HG03520 (cell line): Measurements from ENCODE around the gene PDGFC.
"Not testable (repeated sequence)": the region's sequence is repeated elsewhere in the genome, so short reads cannot be mapped to it uniquely, and the experiment has no call there.

Source experiments
- ATAC-seq: cut with Tn5 transposase; IDR thresholded peaks from one replicate; pipeline ENCODE4 v1.9.1; 2021; ENCODE audit warnings: mild to moderate bottlenecking, moderate library complexity; ENCODE audit not compliant: unreplicated experiment

The PDGFC gene

GRCh38 chr4:156913234-156913633 is 58.4 kb downstream of the PDGFC start:
- no peak for ATAC-seq

- ATAC-seq: no peak
Measured at GRCh38 chr4:156909010-156909409, 62.6 kb downstream of the PDGFC start.

- ATAC-seq: no peak
Measured at GRCh38 chr4:156906325-156906724, 65.3 kb downstream of the PDGFC start.

GRCh38 chr4:156901871-156902270 is 69.7 kb downstream of the PDGFC start:
- ATAC-seq: no peak

DNA sequence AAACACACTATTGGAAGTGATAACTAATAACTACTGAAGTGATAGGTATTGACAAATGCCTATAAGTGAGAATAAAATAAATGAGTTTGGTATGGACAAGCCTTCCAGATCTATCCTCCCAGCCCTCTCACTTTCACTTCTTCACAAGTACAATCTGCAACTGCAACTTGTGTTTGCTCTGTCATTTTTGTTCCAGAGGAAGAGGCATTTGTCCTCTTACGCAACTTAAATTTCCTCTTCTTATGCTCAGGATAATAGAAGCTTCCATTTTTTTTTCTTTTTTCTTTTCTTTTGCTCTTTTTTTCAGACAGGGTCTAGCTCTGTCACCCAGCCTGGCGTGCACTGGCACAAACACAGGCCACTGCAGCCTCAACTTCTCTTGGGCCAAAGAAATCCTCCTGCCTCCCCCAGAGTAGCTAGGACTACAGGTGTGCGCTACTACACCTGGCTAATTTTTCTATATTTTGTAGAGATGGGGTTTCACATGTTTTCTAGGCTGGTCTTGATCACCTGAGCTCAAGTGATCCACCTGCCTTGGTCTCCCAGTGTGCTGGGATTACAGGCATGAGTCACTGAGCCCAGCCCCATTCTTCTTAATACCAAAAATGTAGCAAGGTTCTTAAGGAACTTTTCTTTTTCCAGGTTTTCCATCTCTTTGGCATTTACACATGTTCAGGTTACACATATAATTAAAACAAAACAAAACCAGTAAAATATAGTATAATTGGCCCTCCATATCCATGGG is 73.1 kb downstream of the PDGFC start:
- no peak for ATAC-seq

DNA sequence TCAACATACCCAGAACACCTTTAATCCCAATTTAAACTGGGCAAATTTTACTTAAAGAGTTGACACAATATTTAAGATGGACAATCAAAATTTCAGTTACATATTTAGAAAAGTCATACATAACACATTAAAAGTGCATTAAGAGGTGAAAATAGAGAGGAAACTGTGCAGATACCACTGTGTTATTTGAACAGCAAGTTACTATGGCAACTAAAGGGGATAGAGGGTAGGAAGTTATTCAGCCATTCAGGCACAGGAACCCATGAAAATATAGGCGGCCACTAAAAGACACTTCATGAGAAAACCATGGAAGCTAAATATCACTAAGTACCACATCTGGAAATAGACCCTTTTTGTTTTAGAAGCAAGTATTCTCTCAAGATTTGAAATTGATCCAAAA is 75.1 kb downstream of the PDGFC start:
- no peak for ATAC-seq

GRCh38 chr4:156894234-156894633 is 77.4 kb downstream of the PDGFC start:
- ATAC-seq: no peak

GRCh38 chr4:156892805-156893204 is 78.8 kb downstream of the PDGFC start:
- ATAC-seq: no peak

GRCh38 chr4:156889616-156890594 is 81.7 kb downstream of the PDGFC start:
- ATAC-seq: no peak

- ATAC-seq: no peak
Measured at GRCh38 chr4:156888762-156889161, 82.8 kb downstream of the PDGFC start.

- no peak for ATAC-seq
Measured at GRCh38 chr4:156886481-156886880, 85.1 kb downstream of the PDGFC start.

DNA sequence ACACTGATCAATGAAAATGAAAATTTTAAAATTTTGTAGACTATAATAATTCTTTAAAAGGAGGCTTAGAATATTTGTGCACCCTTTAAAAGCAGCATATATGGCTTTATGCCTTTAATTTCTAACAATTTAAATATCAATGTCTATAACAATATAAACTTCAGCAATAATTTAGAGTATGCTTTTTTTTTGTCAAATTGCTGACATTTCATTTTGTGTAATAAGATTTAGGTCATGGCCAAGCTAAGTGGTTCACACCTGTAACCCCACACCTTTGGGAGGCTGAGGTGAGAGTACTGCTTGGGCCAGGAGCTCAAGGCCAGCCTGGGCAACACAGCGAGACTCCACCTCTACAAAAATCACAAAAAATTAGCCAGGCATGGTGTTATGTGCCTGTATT is 86.2 kb downstream of the PDGFC start:
- ATAC-seq: no peak

- ATAC-seq: no peak
Measured at GRCh38 chr4:156884183-156884582, 87.4 kb downstream of the PDGFC start.

DNA sequence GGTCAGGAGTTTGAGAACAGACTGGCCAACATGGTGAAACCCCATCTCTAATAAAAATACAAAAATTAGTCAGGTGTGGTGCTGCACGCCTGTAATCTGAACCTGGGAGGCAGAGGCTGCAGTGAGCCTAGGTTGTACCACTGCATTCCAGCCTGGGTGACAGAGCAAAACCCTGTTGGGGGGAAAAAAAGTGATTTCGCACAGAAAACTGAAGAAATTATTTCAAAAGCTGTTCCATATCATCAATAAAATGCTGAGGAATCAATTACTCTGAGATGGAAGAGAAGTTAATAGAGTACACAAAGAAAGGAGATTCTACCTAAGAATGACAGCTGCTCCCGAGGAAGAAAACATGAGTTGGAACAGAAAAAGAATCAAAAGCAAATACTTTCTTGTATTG is 95.9 kb downstream of the PDGFC start:
- ATAC-seq: no peak

DNA sequence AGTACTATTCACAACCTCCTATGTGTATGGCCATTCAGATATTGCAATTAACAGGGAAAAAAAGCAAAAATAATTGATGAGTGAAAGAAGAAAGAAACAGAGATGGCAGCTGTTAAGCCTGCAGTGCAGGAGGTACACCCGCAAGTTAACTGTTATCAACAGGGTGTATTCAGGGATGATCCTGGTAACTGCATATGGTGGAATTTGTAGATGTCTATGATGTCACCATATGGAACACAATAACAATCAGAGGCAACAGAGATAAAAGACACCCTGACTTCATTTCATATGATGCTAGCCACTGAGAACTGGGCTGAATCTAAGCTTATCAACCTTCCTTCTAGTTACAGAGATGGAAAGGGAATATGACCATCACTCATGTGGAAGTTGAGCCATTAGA is 96.5 kb downstream of the PDGFC start:
- ATAC-seq: no peak

DNA sequence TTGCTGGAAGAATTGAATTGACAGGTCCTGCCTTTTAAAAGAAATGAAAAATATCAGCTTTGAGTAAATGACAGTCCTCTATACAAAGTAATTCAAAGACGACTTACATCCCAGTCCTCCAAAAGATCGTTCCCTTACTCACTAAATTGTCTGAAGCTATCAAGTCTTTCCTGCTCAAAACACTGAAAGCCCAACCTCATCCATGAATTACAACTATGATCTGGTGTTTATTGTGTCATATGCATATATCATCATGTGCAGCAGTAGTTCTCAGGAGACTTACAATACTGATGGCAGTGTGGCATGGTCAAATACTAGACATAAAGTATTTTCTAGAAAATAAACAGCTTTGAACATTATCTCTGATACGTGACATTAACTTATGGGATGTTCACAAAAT is 97.8 kb downstream of the PDGFC start:
- ATAC-seq: no peak

GRCh38 chr4:156870861-156871260 is 100.7 kb downstream of the PDGFC start:
- ATAC-seq: no peak

- no peak for ATAC-seq
Measured at GRCh38 chr4:156870131-156870530, 101.5 kb downstream of the PDGFC start.

DNA sequence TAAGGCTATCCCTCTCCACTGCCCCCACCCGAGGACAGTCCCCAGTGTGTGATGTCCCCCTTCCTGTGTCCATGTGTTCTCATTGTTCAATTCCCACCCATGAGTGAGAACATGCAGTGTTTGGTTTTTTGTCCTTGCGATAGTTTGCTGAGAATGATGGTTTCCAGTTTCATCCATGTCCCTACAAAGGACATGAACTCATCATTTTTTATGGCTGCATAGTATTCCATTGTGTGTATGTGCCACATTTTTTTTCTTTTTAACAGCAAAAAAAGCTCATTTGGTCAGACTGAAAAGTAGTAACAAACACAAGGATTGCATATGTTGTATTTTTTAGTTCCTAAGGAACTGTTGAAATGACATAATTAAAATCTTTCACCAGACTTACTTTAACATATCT is 105.5 kb downstream of the PDGFC start:
- ATAC-seq: not testable (repeated sequence)

GRCh38 chr4:156865451-156865850 is 106.1 kb downstream of the PDGFC start:
- no peak for ATAC-seq

GRCh38 chr4:156858071-156858470 is 113.5 kb downstream of the PDGFC start:
- no peak for ATAC-seq

- ATAC-seq: no peak
Measured at GRCh38 chr4:156838761-156839160, 132.8 kb downstream of the PDGFC start.
